Peyer's patch (tissue), 4 donors: ENCODE measurements around the gene ACOT13. TPM values are rescaled to one million over a fixed set of nuclear protein-coding genes. Genes with fewer than 3 reads are reported as not detected.
"Not testable (repeated sequence)": the region's sequence is repeated elsewhere in the genome, so short reads cannot be mapped to it uniquely, and the experiment has no call there.

Source experiments
- DNase-seq, 3 donors: peaks; one replicate each; pipeline ENCODE4 v3.0.0-alpha.2; 2017 to 2019
- H3K27ac ChIP-seq, 4 donors: fragments of 200-600 bp; sonication (generic); one replicate each; pipeline ENCODE4 v1.5.1; 2016 to 2019
- H3K27me3 ChIP-seq, 2 donors: fragments of 200-600 bp; sonication (generic); one replicate each; pipeline ENCODE4 v1.5.1; 2019
- H3K36me3 ChIP-seq, 3 donors: fragments of 200-600 bp; sonication (generic); one replicate each; pipeline ENCODE4 v1.5.1; 2016 to 2019
- H3K4me1 ChIP-seq, 4 donors: fragments of 200-600 bp; sonication (generic); one replicate each; pipeline ENCODE4 v1.5.1; 2016 to 2019
- H3K4me3 ChIP-seq, 4 donors: fragments of 200-600 bp; sonication (generic); 1 replicate in 3 of 4; 2 replicates in 1 of 4; pipeline ENCODE4 v1.5.1; 2016 to 2019; ENCODE audit warnings: mild to moderate bottlenecking in 1 of 4
- H3K9me3 ChIP-seq, 4 donors: fragments of 200-600 bp; sonication (generic); one replicate each; pipeline ENCODE4 v1.5.1; 2016 to 2019; ENCODE audit warnings: mild to moderate bottlenecking in 1 of 4
- CTCF ChIP-seq, 6 experiments: fragments of 450-650 bp in 4 of 6; fragments of 200-600 bp in 2 of 6; sonication (generic) in 1 of 6; IDR thresholded peaks; one replicate each; pipeline ENCODE4 v1.5.1; 2017 to 2019; ENCODE audit warnings: antibody characterized with exemption in 6 of 6, mild to moderate bottlenecking in 3 of 6, moderate library complexity in 1 of 6
- POLR2A ChIP-seq, 2 donors: fragments of 450-650 bp; IDR thresholded peaks; one replicate each; pipeline ENCODE4 v1.5.1; 2017; ENCODE audit warnings: antibody characterized with exemption in 2 of 2, mild to moderate bottlenecking in 2 of 2, moderate library complexity in 2 of 2
- total RNA-seq, 4 donors: library from RNA; depleted of rRNA; stranded (reverse); fragments of >200 nt; gene quantifications; one replicate each; pipeline ENCODE4 v1.1.0, GENCODE V29; 2016

ACOT13 gene
- total RNA-seq, 4 donors from 2014 or later: 5.2 to 23.1 (median 9.1) TPM

GRCh38 chr6:24655215-24655614, 11.7 kb upstream of the ACOT13 start:
- Histone ChIP-seq H3K9me3 (no peaks in the 10 kb centered on the region), H3K4me1 (peaks cover 0 to 6% (median 0%) of the 10 kb centered on the region in 4 donors), H3K27ac (no peak overlapping the region), H3K27me3 (no peaks in the 10 kb centered on the region), H3K4me3 (no peak overlapping the region), H3K36me3 (peaks cover 0 to 81% (median 6%) of the 10 kb centered on the region in 3 donors)
- no peak for TF ChIP-seq POLR2A (IDR thresholded peaks at IDR 0.05)
- no peak for TF ChIP-seq CTCF (IDR thresholded peaks at IDR 0.05)
- DNase-seq: no peak

GRCh38 chr6:24658573-24659560, 8.0 kb upstream of the ACOT13 start:
- peak overlapping the region in 1 of 4 donors; percentile 48 for H3K27ac ChIP-seq
- peaks cover 0 to 14% (median 0%) of the 10 kb centered on the region in 4 donors for H3K4me1 ChIP-seq
- no peaks in the 10 kb centered on the region for H3K9me3 ChIP-seq
- DNase-seq: no peak
- H3K36me3 ChIP-seq: peaks cover 0 to 65% (median 0%) of the 10 kb centered on the region in 3 donors
- TF ChIP-seq POLR2A (IDR thresholded peaks at IDR 0.05) (no peak), CTCF (IDR thresholded peaks at IDR 0.05) (no peak)
- no peaks in the 10 kb centered on the region for H3K27me3 ChIP-seq
- H3K4me3 ChIP-seq: no peak overlapping the region

GRCh38 chr6:24659561-24659960, 7.3 kb upstream of the ACOT13 start:
- TF ChIP-seq POLR2A (IDR thresholded peaks at IDR 0.05): no peak
- TF ChIP-seq CTCF (IDR thresholded peaks at IDR 0.05): no peak
- Histone ChIP-seq H3K4me3 (no peak overlapping the region), H3K27ac (peak overlapping the region in 1 of 4 donors; percentile 48), H3K4me1 (peaks cover 0 to 14% (median 0%) of the 10 kb centered on the region in 4 donors), H3K9me3 (no peaks in the 10 kb centered on the region), H3K27me3 (no peaks in the 10 kb centered on the region), H3K36me3 (peaks cover 0 to 59% (median 0%) of the 10 kb centered on the region in 3 donors)
- no peak for DNase-seq

- Histone ChIP-seq H3K27ac (no peak overlapping the region), H3K4me1 (peaks cover 0 to 19% (median under 1%) of the 10 kb centered on the region in 4 donors), H3K27me3 (no peaks in the 10 kb centered on the region), H3K9me3 (no peaks in the 10 kb centered on the region), H3K36me3 (peaks cover 0 to 54% (median 0%) of the 10 kb centered on the region in 3 donors), H3K4me3 (no peak overlapping the region)
- TF ChIP-seq POLR2A (IDR thresholded peaks at IDR 0.05) (no peak), CTCF (IDR thresholded peaks at IDR 0.05) (no peak)
- no peak for DNase-seq
These were observed 6.8 kb upstream of the ACOT13 start for GRCh38 chr6:24660105-24660504.

- peaks cover 0 to 23% (median 4%) of the 10 kb centered on the region in 4 donors for H3K4me1 ChIP-seq
- not testable (repeated sequence) for H3K27me3 ChIP-seq, DNase-seq, H3K9me3 ChIP-seq
- peak overlapping the region in 2 of 4 donors; percentile 70 to 98 for H3K27ac ChIP-seq
- H3K4me3 ChIP-seq: peak overlapping the region in 2 of 4 donors; percentile 8 to 90
- peaks cover 0 to 38% (median 0%) of the 10 kb centered on the region in 3 donors for H3K36me3 ChIP-seq
These were observed 5.1 kb upstream of the ACOT13 start for GRCh38 chr6:24661759-24662158.

GRCh38 chr6:24662236-24662635, 4.6 kb upstream of the ACOT13 start:
- DNase-seq: no peak
- Histone ChIP-seq H3K36me3 (peaks cover 0 to 34% (median 0%) of the 10 kb centered on the region in 3 donors), H3K9me3 (no peaks in the 10 kb centered on the region), H3K27ac (peak overlapping the region in 2 of 4 donors; percentile 70 to 98), H3K4me1 (peaks cover 0 to 23% (median 4%) of the 10 kb centered on the region in 4 donors), H3K4me3 (peak overlapping the region in 2 of 4 donors; percentile 8 to 90), H3K27me3 (no peaks in the 10 kb centered on the region)
- TF ChIP-seq CTCF (IDR thresholded peaks at IDR 0.05): no peak
- TF ChIP-seq POLR2A (IDR thresholded peaks at IDR 0.05): peak in 1 of 2 donors; percentile 30
